ENCODE results near the gene KHDC1L.
"Not testable (repeated sequence)": the region's sequence is repeated elsewhere in the genome, so short reads cannot be mapped to it uniquely, and the experiment has no call there.

KHDC1L gene

DNA sequence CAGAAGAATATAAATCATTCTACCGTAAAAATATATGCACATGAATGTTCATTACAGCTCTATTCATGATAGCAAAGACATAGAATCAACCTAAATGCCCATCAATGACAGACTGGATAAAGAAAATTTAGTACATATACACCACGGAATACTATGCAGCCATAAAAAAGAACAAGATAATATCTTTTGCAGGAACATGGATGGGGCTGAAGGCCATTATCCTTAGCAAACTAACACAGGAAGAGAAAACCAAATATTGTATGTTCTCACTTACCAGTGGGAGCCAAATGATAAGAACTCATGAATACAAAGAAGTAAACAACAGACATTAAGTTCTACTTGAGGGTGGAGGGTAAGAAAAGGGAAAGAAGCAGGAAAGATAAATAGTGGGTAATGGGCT, 8.4 kb downstream of the KHDC1L start:
- no peak for TF ChIP-seq TAF1 (IDR thresholded peaks at IDR 0.05; ENCODE audit: low read depth, low read length)
- no peak for TF ChIP-seq POLR2A (IDR thresholded peaks at IDR 0.05; ENCODE audit: low read depth, low read length)
- no peak for TF ChIP-seq POU2F2 (IDR thresholded peaks at IDR 0.05; ENCODE audit: low read depth, low read length)
- no peak for TF ChIP-seq POLR2AphosphoS5 (IDR thresholded peaks at IDR 0.05; ENCODE audit: low read depth, low read length)
- FAIRE-seq (no peak), DNase-seq (ENCODE audit: insufficient read length, low spot score) (no peak)

DNA sequence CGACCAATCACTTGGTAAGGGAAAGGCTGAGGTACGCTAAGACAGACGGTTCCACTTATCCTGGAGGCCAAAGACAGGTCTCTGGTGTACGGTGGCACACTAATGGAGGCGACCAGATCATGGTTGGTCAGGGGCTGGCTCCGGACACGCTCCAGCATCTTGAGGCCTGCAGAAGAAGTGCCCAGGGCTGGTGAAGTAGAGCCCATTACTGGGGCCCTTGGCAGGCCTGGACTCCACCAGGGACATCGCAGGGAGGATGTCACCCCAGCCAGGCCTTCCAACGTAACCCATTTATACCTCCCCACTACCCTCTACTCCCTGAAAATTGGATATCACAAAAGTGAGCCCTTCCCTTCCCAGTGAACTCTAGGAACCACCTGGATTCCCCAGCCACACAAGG, 16.2 kb downstream of the KHDC1L start:
- DNase-seq (ENCODE audit: insufficient read length, low spot score), result no peak
- FAIRE-seq, result no peak
- TF ChIP-seq POLR2A (IDR thresholded peaks at IDR 0.05; ENCODE audit: low read depth, low read length) (no peak), SPI1 (IDR thresholded peaks at IDR 0.05; ENCODE audit: low read depth, low read length) (no peak), TAF1 (IDR thresholded peaks at IDR 0.05; ENCODE audit: low read depth, low read length) (no peak), POU2F2 (IDR thresholded peaks at IDR 0.05; ENCODE audit: low read depth, low read length) (no peak), POLR2AphosphoS5 (IDR thresholded peaks at IDR 0.05; ENCODE audit: low read depth, low read length) (no peak), PAX5 (IDR thresholded peaks at IDR 0.05; ENCODE audit: insufficient read depth, low read length, severe bottlenecking) (no peak)

DNA sequence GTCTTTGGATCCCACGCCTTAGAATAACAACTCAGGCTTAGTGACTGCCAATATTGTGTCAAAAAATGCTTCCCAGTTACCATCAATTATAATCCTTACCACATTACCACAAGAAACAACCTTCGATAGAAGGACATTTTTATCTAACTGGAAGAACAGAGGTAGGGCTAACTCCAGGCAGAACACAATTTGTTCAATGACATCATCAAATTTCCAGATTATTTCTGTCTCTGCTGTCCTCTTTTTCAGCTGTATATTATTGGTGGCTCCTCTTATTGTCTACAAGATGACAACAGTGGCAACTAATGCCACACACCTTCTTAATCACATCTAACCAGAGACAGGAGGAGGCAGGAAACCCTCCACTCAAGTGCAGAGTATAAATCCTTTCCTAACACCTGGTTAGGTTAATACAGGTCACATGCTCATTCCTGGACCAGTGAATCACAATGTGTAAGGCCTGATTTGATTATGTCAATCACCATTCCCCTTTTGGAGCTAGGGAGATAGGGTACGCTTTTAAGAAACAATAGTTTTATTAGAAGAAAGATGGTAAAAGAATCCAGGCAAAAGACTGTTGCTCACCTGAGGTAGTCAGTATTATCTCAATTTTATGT, 18.0 kb downstream of the KHDC1L start:
- FAIRE-seq, result no peak
- TF ChIP-seq PAX5 (IDR thresholded peaks at IDR 0.05; ENCODE audit: insufficient read depth, low read length, severe bottlenecking) (no peak), SPI1 (IDR thresholded peaks at IDR 0.05; ENCODE audit: low read depth, low read length) (no peak), POLR2A (IDR thresholded peaks at IDR 0.05; ENCODE audit: low read depth, low read length) (no peak)
- DNase-seq (ENCODE audit: insufficient read length, low spot score), result no peak

DNA sequence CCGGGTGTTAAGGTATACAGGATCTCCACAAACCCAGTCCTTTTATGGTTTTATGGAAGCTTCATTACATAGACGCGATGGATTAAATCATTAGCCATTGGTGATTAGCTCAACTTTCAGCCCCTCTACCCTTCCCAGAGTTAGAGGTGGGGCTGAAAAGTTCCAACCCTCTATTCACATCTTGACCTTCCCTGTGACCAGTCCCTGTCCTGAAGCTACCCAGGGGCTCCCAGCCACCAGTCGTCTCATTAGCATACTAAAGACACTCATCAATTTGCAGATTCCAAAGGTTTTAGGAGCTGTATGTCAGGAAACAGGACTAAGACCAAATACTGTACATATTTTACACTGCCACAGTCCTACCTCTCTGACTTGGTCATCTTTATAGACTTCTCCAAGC, 21.0 kb downstream of the KHDC1L start:
- TF ChIP-seq POLR2AphosphoS5 (IDR thresholded peaks at IDR 0.05; ENCODE audit: low read depth, low read length) (no peak), SPI1 (IDR thresholded peaks at IDR 0.05; ENCODE audit: low read depth, low read length) (no peak), PAX5 (IDR thresholded peaks at IDR 0.05; ENCODE audit: insufficient read depth, low read length, severe bottlenecking) (no peak), POU2F2 (IDR thresholded peaks at IDR 0.05; ENCODE audit: low read depth, low read length) (no peak), POLR2A (IDR thresholded peaks at IDR 0.05; ENCODE audit: low read depth, low read length) (no peak), TAF1 (IDR thresholded peaks at IDR 0.05; ENCODE audit: low read depth, low read length) (no peak)
- DNase-seq (ENCODE audit: insufficient read length, low spot score) (no peak), FAIRE-seq (no peak)

DNA sequence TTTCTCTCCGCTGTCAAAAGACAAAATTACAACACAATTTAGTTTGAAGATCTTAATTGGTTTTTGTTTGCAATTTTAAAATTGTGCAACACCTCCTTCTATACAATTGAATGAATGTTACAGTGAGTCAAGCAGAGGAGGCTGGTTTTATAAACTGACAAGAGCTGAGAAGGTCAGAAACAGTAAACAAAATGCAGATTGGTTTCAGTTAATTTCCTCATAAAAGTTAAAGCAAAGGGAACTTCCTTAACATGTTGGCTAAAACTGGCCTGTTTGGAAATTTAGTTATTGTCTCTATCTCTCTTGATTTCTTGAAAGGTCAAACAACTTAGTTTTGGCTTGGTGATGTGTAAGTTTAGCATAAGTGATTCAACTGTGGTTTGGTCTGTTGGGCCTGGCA, 22.2 kb downstream of the KHDC1L start:
- TF ChIP-seq POLR2A (IDR thresholded peaks at IDR 0.05; ENCODE audit: low read depth, low read length) (no peak), PAX5 (IDR thresholded peaks at IDR 0.05; ENCODE audit: insufficient read depth, low read length, severe bottlenecking) (no peak), POU2F2 (IDR thresholded peaks at IDR 0.05; ENCODE audit: low read depth, low read length) (no peak), POLR2AphosphoS5 (IDR thresholded peaks at IDR 0.05; ENCODE audit: low read depth, low read length) (no peak), TAF1 (IDR thresholded peaks at IDR 0.05; ENCODE audit: low read depth, low read length) (no peak), SPI1 (IDR thresholded peaks at IDR 0.05; ENCODE audit: low read depth, low read length) (no peak)
- DNase-seq (ENCODE audit: insufficient read length, low spot score), result no peak
- no peak for FAIRE-seq

DNA sequence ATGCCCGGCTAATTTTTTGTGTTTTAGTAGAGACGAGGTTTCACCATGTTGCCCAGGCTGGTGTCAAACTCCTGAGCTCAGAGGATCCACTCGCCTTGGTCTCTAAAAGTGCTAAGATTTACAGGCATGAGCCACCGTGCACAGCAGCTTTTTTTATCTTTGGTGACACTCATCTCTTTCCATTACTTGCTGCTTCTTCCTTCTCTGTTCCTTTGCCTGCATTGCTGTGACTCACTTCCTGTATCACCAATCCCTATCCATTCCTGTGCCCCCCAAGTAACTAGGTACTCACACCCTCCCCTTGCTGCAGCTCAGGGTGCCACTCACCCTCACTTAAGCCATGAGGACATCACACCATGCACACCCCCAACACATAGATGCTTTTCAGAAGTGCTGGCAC, 24.6 kb downstream of the KHDC1L start:
- FAIRE-seq, result no peak
- TF ChIP-seq TAF1 (IDR thresholded peaks at IDR 0.05; ENCODE audit: low read depth, low read length), result no peak
- TF ChIP-seq POU2F2 (IDR thresholded peaks at IDR 0.05; ENCODE audit: low read depth, low read length), result no peak
- no peak for TF ChIP-seq POLR2AphosphoS5 (IDR thresholded peaks at IDR 0.05; ENCODE audit: low read depth, low read length)
- no peak for TF ChIP-seq SPI1 (IDR thresholded peaks at IDR 0.05; ENCODE audit: low read depth, low read length)
- no peak for TF ChIP-seq POLR2A (IDR thresholded peaks at IDR 0.05; ENCODE audit: low read depth, low read length)
- TF ChIP-seq PAX5 (IDR thresholded peaks at IDR 0.05; ENCODE audit: insufficient read depth, low read length, severe bottlenecking), result no peak
- no peak for DNase-seq (ENCODE audit: insufficient read length, low spot score)

DNA sequence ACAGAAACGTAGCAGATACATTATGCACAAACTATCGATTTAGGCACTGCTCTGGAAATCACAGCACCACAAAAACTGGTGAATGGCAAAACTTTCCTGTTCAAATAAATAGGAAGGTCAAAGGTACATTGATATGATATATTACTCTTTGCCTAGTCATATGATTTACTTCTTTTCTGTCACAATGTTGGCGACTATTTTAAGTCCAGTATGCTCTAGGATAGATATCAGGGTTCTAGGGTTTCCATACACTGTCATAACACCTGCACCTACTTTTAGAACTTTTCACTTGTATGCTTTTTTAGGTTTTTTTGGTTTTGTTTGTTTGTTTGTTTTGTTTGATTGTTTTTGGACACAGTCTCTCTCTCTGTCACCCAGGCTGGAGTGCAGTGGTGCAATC, 25.0 kb downstream of the KHDC1L start:
- DNase-seq (ENCODE audit: insufficient read length, low spot score) (no peak), FAIRE-seq (no peak)
- no peak for TF ChIP-seq SPI1 (IDR thresholded peaks at IDR 0.05; ENCODE audit: low read depth, low read length)
- no peak for TF ChIP-seq POLR2A (IDR thresholded peaks at IDR 0.05; ENCODE audit: low read depth, low read length)
- no peak for TF ChIP-seq PAX5 (IDR thresholded peaks at IDR 0.05; ENCODE audit: insufficient read depth, low read length, severe bottlenecking)
- no peak for TF ChIP-seq POU2F2 (IDR thresholded peaks at IDR 0.05; ENCODE audit: low read depth, low read length)
- TF ChIP-seq TAF1 (IDR thresholded peaks at IDR 0.05; ENCODE audit: low read depth, low read length), result no peak
- TF ChIP-seq POLR2AphosphoS5 (IDR thresholded peaks at IDR 0.05; ENCODE audit: low read depth, low read length), result no peak

DNA sequence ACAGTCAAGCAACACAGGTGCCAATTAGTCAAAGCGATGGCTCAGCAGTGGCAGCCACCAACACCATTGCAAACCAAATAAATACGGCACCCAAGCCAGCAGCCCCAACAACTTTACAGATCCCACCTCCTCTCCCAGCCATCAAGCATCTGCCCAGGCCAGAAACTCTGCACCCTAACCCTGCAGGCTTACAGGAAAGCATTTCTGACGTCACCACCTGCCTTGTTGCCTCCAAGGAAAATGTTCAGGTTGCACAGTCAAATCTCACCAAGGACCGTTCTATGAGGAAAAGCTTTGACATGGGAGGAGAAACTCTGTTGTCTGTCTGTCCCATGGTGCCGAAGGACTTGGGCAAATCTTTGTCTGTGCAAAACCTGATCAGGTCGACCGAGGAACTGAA, 30.6 kb downstream of the KHDC1L start:
- TF ChIP-seq POU2F2 (IDR thresholded peaks at IDR 0.05; ENCODE audit: low read depth, low read length) (no peak), SPI1 (IDR thresholded peaks at IDR 0.05; ENCODE audit: low read depth, low read length) (no peak), TAF1 (IDR thresholded peaks at IDR 0.05; ENCODE audit: low read depth, low read length) (no peak), PAX5 (IDR thresholded peaks at IDR 0.05; ENCODE audit: insufficient read depth, low read length, severe bottlenecking) (no peak), POLR2AphosphoS5 (IDR thresholded peaks at IDR 0.05; ENCODE audit: low read depth, low read length) (no peak), POLR2A (IDR thresholded peaks at IDR 0.05; ENCODE audit: low read depth, low read length) (no peak)
- DNase-seq (ENCODE audit: insufficient read length, low spot score) (no peak), FAIRE-seq (no peak)

DNA sequence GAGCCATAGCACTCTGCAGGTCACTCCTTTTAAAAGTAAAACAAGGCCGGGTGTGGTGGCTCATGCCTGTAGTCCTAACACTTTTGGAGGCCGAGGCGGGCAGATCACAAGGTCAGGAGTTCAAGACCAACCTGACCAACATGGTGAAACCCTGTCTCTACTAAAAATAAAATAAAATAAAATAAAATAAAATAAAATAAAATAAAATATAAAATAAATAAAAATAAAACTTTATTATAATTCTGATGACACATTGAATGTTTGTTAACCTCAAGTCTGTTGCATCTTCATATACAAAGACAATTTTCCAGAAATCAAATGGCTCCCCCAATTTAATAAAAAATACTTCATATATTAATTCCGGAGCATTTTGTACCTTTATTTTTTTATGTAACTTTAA, 32.0 kb downstream of the KHDC1L start:
- DNase-seq (ENCODE audit: insufficient read length, low spot score); FAIRE-seq: not testable (repeated sequence)

DNA sequence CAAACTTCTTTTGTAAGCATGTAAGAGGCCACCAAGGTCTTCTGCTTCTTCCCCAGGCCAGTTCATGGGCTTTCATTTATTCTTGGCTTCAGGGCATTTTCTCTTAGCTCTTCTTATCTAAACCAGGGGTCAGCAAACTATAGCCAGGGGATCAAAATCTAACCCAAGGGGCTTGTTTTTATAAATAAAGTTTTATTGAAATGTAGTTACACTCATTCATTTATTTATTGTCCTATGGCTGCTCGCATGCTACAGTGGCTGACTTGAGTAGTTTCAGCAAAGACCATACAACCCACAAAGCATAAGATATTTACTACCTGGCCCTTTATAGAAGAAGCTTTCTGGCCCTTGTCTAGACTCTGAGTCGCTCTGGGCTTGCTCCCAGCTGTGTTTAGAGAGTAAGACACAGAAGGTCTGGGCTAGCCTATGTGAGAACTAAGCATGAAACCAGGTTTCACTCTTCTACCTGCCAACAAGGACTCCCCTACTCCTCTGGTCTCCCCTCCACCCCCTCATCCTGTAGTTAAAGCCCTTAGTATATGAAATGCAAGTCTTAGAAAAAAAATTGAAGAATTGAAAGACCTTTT, 43.2 kb downstream of the KHDC1L start:
- TF ChIP-seq TAF1 (IDR thresholded peaks at IDR 0.05; ENCODE audit: low read depth, low read length), result no peak
- TF ChIP-seq SPI1 (IDR thresholded peaks at IDR 0.05; ENCODE audit: low read depth, low read length), result no peak
- no peak for TF ChIP-seq PAX5 (IDR thresholded peaks at IDR 0.05; ENCODE audit: insufficient read depth, low read length, severe bottlenecking)
- TF ChIP-seq POLR2A (IDR thresholded peaks at IDR 0.05; ENCODE audit: low read depth, low read length), result no peak
- TF ChIP-seq POLR2AphosphoS5 (IDR thresholded peaks at IDR 0.05; ENCODE audit: low read depth, low read length), result no peak
- TF ChIP-seq POU2F2 (IDR thresholded peaks at IDR 0.05; ENCODE audit: low read depth, low read length), result no peak
- DNase-seq (ENCODE audit: insufficient read length, low spot score) (no peak), FAIRE-seq (no peak)
